Stimulated activated naive B cell treated with anti-CD40 and anti-IgM and Interleukin-4, amounts not matched to agents 10 μg/mL and 1 μg/mL and 100 μg/mL, for 72 hours (primary cell): Measurements from ENCODE around the gene PUM2.

ENCODE experiments used
- ATAC-seq, 2 donors: fragments of 150-1000 bp; cut with Tn5 transposase; replicated peaks; 2 replicates each; pipeline ENCODE4 v1.10.0; 2021; ENCODE audit warnings: moderate library complexity in 1 of 2
- DNase-seq: peaks from one replicate; pipeline ENCODE4 v3.0.0; 2021
- H3K27ac Mint-ChIP-seq: one replicate; pipeline ENCODE4 v1.8.0; 2022; ENCODE audit warnings: mild to moderate bottlenecking, mixed read lengths
- H3K27me3 Mint-ChIP-seq, 2 donors: one replicate each; pipeline ENCODE4 v1.8.0; 2022; ENCODE audit warnings: mixed read lengths in 2 of 2
- H3K36me3 Mint-ChIP-seq, 2 donors: one replicate each; pipeline ENCODE4 v1.8.0; 2022; ENCODE audit warnings: mixed read lengths in 2 of 2, mild to moderate bottlenecking in 1 of 2
- H3K4me1 Mint-ChIP-seq, 2 donors: one replicate each; pipeline ENCODE4 v1.8.0; 2022; ENCODE audit warnings: mixed read lengths in 2 of 2, mild to moderate bottlenecking in 1 of 2
- H3K4me3 Mint-ChIP-seq, 2 donors: one replicate each; pipeline ENCODE4 v1.8.0; 2022; ENCODE audit warnings: mild to moderate bottlenecking in 2 of 2, mixed read lengths in 2 of 2, moderate library complexity in 1 of 2
- H3K9me3 Mint-ChIP-seq, 2 donors: one replicate each; pipeline ENCODE4 v1.8.0; 2022; ENCODE audit warnings: mixed read lengths in 2 of 2, mild to moderate bottlenecking in 1 of 2

Gene PUM2

DNA sequence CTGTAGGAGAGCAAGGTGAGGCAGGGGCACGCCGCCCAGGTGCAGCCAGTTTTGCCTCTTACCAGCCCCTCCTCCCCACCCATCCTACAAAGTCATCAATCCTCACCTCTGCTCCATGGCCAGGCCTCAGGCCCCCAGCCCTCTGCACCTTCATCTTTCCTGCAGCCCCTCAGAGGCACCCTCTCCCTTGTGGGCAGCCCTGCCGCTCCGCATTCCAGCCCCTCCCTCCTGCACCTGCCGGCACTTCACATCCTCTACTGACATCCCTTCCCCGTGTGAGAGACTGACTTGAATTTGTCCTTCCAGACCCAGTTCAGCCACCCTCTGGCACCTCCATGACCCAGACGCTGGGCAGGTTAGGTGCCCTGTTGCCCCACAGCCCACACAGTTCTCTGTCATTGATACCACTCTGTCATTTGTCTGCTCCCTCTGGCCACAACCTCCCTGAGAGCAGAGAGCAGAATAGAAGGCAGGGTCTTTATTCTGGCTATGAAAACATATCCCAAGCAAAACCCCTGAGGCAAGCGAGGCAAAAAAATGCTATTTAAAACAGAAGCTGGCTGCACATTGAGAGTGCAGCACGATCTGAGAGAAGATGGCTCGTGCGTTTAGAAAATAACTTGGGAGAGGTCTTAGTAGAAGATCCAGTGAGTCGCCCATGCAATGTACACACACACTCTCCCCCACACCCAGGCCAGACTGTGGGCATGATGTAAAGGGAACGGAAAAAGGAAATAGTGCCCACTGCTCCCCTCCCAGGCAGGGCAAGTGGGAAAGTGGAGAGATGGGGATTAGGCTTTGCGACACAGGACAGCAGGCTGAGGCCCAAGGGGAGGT is 151.6 kb downstream of the PUM2 start:
- Mint-ChIP-seq H3K27ac (no peak overlapping the region), H3K4me3 (no peak overlapping the region), H3K9me3 (no peaks in the 10 kb centered on the region), H3K36me3 (no peaks in the 10 kb centered on the region), H3K4me1 (no peaks in the 10 kb centered on the region), H3K27me3 (peaks cover 0 to 5% of the 10 kb centered on the region in 2 donors)
- DNase-seq = no peak
- no peak for ATAC-seq
